IPS-15b (cell line): ENCODE results near the gene LRRC74B.
"Not testable (repeated sequence)": the region's sequence is repeated elsewhere in the genome, so short reads cannot be mapped to it uniquely, and the experiment has no call there.

ENCODE experiments used
- H3K27me3 ChIP-seq: one replicate; pipeline ENCODE4 v1.6.1; 2013; ENCODE audit warnings: low read length; ENCODE audit not compliant: control insufficient read depth, insufficient read depth
- H3K36me3 ChIP-seq: one replicate; pipeline ENCODE4 v1.6.1; 2013; ENCODE audit warnings: low read length; ENCODE audit not compliant: control insufficient read depth, insufficient read depth
- H3K4me1 ChIP-seq: one replicate; pipeline ENCODE4 v1.6.1; 2013; ENCODE audit warnings: mild to moderate bottlenecking, low read length; ENCODE audit not compliant: control insufficient read depth, insufficient read depth
- H3K4me3 ChIP-seq: one replicate; pipeline ENCODE4 v1.5.1; 2013; ENCODE audit warnings: low read depth, low read length
- H3K9ac ChIP-seq: one replicate; pipeline ENCODE4 v1.6.1; 2013; ENCODE audit warnings: low read depth, mild to moderate bottlenecking, low read length
- H3K9me3 ChIP-seq: one replicate; pipeline ENCODE4 v1.6.1; 2013; ENCODE audit warnings: mild to moderate bottlenecking, low read length; ENCODE audit not compliant: control insufficient read depth, insufficient read depth

LRRC74B gene

DNA sequence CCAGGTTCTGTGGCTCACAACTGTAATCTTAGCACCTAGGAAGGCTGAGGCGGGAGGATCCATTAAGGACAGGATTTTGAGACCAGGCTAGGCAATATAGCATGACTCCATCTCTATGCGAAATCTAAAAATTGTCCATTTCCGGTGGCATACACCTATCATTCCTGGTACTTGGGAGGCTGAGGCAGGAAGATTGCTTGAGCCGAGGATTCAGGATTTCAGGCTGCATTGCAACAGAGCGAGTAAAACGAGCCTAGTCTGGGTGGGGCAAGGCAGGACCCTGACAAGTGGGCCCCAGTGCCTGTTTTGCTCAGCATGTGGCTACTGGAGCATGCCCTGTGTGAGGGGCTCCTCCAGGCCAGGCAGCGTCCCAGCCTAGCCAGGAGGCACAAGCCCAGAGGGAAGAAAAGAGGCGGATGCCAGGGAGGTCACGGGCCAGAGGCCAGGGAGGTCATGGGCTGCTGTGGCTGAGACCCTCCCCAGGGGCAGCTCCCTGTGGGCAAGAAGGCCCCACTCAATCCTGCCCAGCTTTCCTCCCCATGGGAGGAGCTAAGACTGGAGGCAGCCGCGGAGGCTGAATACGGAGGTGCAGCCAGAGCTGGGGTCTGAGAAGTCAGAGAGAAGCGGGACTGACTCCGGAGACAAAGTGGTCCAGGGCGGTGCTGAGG is 8.4 kb downstream of the LRRC74B start:
- no peaks in the 10 kb centered on the region for H3K9me3 ChIP-seq
- H3K27me3 ChIP-seq = no peaks in the 10 kb centered on the region
- H3K4me3 ChIP-seq = no peak overlapping the region
- H3K36me3 ChIP-seq = no peaks in the 10 kb centered on the region
- no peak overlapping the region for H3K9ac ChIP-seq
- peaks cover 10% of the 10 kb centered on the region for H3K4me1 ChIP-seq

DNA sequence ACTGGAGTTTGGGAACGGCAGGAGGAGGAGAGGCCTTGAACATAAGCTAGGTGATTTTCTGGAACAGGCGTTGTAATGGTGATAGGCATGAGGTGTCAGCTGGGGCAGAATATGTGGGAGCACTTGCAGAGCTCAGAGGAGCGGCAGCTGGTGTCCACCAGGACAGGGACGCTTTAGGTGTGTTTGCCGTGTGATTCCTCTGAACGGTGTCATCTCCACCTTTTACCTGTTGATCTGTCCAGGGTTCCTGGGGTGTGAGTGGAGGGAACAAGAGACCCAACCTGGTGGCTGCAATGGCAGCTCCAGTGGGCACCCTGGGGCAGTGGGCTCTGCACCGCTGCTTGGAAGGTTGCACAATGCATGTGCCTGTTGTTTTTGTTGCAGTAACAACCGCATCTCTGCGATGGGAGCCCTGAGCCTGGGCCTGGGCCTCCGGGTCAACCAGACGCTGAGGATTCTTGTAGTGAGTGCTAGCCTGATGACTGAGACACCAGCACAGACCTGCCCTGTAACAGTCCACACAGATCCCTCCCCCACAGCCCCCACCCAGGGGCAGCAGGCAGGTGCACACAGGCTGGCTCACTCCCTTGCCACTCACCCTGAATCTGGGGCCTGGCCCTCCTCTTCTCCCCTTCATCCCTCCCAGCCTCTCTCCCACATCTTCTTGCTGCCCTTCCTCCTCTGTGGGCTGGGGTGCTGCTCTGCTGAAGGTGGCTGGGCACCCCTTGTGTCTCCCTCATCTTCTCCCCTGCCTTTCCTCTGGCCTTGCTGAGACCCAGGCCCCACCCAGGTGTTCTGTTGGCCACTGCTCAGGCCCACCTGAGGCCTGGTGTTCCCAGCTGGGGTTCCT is 9.2 kb downstream of the LRRC74B start:
- Histone ChIP-seq H3K4me1 (peaks cover 10% of the 10 kb centered on the region), H3K27me3 (no peaks in the 10 kb centered on the region), H3K36me3 (no peaks in the 10 kb centered on the region), H3K9ac (no peak overlapping the region), H3K9me3 (no peaks in the 10 kb centered on the region), H3K4me3 (no peak overlapping the region)

DNA sequence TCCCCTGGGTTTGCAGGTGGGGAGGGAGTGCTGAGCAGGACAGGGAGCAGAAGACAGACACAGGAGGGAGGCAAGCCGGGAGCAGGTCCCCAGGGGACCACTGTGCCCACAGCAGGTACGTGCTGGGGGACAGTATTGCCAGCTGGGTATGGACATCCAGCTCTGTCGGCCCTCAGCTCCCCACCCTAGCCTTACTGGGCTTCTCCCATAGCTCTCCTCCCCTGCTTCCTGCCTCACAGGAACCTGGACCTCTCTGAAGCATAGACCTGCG is 9.8 kb downstream of the LRRC74B start:
- Histone ChIP-seq H3K36me3 (no peaks in the 10 kb centered on the region), H3K4me1 (peaks cover 10% of the 10 kb centered on the region), H3K9ac (no peak overlapping the region), H3K9me3 (no peaks in the 10 kb centered on the region), H3K27me3 (no peaks in the 10 kb centered on the region), H3K4me3 (no peak overlapping the region)

DNA sequence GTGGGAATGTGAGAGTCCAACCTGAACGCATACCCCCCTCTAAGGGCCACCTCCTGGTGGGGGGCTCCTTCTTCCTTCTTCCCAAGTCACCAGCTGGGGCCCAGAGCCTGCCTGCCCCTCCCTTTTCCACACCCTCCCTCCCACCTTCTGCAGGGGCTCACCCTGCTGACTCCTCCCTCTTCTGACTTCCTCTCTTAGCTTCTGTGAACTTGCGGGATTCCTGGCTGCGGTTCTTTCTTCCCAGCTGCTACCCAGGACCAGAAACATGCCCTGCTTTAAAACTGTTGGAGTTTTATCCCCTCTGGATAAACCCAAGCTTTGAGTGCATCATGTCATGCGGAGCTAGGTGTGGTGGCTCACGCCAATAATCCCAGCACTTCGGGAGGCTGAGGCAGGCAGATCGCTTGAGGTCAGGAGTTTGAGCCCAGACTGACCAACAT is 10.2 kb downstream of the LRRC74B start:
- Histone ChIP-seq H3K4me1 (peaks cover 10% of the 10 kb centered on the region), H3K4me3 (no peak overlapping the region), H3K9me3 (no peaks in the 10 kb centered on the region), H3K27me3 (no peaks in the 10 kb centered on the region), H3K36me3 (no peaks in the 10 kb centered on the region), H3K9ac (no peak overlapping the region)

DNA sequence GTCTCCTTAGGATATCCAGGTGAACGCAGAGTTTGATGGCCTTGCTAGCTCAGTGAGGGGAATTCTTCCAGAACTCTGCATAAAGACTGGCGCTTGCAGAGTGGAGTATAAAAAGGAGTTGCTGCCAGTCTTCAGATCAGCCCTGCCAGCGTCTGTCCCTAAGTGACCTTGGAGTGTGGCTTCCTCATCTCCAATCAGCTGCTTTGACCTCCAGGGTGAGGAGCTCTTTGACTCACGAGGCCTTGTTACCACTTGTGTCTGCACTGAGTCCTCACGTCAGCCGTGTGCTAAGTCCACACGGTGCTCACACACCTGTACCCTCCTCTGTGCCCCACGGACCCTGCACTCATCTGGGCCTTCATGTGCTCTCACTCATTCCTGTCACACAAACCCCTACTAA is 14.6 kb downstream of the LRRC74B start:
- H3K4me3 ChIP-seq, H3K9ac ChIP-seq, H3K27me3 ChIP-seq, H3K36me3 ChIP-seq, H3K9me3 ChIP-seq, H3K4me1 ChIP-seq: not testable (repeated sequence)

DNA sequence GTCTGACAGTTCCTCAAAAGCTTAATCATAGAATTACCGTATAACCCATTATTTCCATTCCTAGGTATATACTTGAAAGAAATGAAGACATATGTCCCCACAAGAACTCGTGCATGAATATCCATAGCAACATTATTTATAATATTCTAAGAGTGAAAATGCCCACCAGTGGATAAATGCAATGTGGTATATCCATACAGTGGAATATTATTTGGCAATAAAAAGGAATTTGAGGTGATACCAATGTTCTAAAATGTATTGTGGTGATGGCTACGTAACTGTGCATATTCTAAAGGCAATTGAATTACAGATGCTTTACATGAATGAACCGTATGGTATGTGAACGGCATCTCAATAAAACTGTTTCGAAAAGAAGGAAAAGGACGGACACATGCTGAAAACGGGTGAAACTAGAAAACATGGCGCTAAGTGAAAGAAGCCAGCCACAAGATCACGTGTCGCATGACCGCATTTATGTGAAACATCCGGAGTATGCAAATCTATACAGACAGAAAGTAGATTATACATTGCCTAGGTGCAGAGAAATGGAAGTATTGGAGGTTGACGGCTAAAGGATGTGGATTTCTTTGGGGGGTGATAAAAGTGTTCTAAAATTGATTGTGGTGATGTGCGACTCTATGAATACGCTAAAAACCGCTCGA is 16.0 kb downstream of the LRRC74B start:
- H3K4me1 ChIP-seq, H3K9me3 ChIP-seq, H3K27me3 ChIP-seq, H3K4me3 ChIP-seq, H3K36me3 ChIP-seq, H3K9ac ChIP-seq: not testable (repeated sequence)

DNA sequence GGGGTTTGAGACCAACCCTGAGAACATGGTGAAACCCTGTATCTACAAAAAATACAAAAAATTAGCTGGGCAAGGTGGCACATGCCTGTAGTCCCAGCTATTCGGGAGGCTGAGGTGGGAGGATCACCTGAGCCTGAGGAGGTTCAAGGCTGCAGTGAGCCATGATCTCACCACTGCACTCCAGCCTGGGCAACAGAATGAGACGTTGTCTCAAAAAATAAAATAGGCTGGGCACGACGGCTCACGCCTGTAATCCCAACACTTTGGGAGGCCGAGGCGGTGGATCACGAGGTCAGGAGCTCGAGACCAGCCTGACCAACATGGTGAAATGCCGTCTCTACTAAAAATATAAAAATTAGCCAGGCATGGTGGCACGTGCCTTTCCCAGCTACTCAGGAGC is 18.7 kb downstream of the LRRC74B start:
- H3K36me3 ChIP-seq, H3K4me1 ChIP-seq, H3K9me3 ChIP-seq, H3K9ac ChIP-seq, H3K4me3 ChIP-seq, H3K27me3 ChIP-seq: not testable (repeated sequence)

DNA sequence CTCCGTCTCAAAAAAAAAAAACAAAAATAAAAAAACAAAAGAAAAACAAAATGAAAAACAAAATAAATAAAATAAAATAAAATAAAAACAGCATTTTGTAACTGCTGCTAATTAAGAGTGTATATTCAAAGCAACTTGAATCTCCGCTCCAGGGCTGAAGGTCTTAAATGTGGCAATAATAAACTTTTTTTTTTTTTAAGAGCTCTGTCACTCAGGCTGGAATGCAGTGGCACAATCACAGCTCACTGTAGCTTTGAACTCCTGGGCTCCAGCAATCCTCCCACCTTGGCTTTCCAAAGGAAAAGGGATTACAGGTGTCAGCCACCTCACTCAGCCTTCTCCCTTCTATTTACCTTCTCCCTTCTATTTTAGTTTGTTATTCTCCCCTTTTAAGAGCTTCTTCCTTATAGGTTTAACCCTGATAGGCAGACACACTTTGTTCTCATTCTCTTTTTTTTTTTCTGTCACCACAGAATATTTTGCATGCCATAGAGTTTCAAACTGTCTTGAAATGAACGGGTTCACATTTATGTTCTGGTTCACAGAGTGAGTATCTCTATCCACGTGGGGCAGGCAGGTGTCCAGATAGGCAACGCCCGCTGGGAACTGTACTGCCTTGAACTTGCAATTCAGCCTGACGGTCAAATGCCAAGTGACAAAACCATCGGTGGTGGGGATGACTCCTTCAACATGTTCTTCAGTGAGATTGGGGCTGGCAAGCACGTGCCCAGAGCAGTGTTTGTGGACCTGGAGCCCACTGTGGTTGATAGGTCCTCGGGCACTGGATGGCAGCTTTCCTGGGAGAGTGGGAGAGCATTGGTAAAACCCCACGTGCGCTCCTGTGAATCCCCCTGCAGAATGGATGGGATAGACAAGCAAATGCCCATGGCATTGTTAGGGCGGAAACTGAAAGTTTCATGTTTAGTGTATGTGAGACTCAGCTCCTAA is 19.4 kb downstream of the LRRC74B start:
- Histone ChIP-seq H3K9ac (no peak overlapping the region), H3K4me3 (no peak overlapping the region), H3K9me3 (no peaks in the 10 kb centered on the region), H3K4me1 (no peaks in the 10 kb centered on the region), H3K27me3 (no peaks in the 10 kb centered on the region), H3K36me3 (no peaks in the 10 kb centered on the region)

DNA sequence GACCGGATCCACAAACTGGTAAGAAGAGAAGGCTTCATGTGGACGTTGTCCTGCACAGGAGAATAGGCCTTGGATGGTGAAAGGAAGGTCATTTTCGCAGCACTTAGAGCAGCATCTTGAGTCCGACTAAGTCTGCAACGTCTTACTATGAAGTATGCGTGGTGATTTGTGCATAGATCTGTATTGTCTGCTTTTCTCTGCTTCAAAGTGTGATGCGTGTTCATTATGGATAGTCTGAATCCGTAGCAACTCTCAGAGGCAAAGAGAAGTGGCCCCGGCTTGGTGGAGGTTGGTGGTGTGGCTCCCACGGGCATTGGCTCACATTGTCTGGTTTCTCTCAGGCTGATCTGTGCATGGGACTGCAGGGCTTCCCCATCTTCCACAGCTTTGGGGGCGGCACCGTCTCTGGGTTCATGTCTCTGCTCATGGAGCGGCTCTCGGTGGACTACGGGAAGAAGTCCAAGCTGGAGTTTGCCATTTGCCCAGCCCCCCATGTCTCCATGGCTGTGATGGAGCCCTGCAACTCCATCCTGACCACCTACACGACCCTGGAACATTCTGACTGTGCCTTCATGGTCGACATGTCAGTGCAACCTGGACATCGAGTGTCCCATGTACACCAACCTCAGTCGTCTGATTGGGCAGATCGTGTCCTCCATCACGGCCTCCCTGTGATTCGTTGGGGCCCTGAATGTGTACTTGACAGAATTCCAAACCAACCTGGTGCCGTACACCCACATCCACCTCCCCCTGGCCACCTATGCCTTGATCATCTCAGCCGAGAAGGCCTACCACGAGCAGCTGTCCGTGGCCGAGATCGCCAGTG is 21.5 kb downstream of the LRRC74B start:
- Histone ChIP-seq H3K9me3 (no peaks in the 10 kb centered on the region), H3K9ac (no peak overlapping the region), H3K4me3 (no peak overlapping the region), H3K4me1 (no peaks in the 10 kb centered on the region), H3K36me3 (no peaks in the 10 kb centered on the region), H3K27me3 (no peaks in the 10 kb centered on the region)

DNA sequence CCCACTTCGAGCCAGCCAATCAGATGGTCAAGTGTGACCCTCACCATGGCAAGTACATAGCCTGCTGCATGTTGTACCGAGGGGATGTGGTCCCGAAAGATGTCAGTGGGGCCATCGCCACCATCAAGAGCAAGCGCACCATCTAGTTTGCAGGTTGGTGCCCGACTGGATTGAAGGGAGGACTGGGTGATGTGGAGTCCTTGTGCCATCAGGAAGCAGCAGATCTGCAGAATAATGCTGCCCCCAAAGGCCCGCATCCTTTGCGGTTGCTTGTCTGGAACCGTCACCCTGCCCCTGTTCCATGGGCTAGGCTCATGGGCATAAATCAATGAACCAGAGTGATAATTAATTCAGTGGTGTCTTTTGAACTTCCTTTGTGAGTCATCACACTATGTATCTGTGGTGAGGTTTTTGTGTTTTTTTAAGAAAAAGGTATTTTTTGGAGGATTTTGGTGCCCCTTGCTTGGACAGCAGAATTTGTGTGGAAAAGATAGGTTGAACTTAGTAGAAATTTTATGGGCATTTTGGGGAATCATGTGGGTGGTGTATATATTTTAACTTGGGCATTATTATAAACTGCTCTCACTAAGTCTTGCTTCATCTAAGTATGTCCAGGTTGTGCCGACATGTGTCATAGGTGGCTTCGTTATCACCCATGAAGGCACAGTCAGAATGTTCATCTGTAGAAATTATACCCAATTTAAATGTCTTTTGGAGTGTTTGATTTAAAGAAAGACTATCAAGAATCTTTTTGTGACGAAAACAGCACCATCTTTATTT is 22.3 kb downstream of the LRRC74B start:
- Histone ChIP-seq H3K9ac (no peak overlapping the region), H3K9me3 (no peaks in the 10 kb centered on the region), H3K36me3 (no peaks in the 10 kb centered on the region), H3K4me1 (no peaks in the 10 kb centered on the region), H3K27me3 (no peaks in the 10 kb centered on the region), H3K4me3 (no peak overlapping the region)
